IMR-90 (cell line): ENCODE data around the gene C11orf54. TPM values are rescaled to one million over a fixed set of nuclear protein-coding genes. Genes with fewer than 3 reads are reported as not detected.

Source experiments
- ATAC-seq: fragments of 200-7000 bp; cut with Tn5 transposase; 2 replicates; pipeline ENCODE4 v1.9.1; 2020; ENCODE audit warnings: low read depth, mild to moderate bottlenecking, moderate library complexity
- BruUV-seq: library from RNA; stranded (reverse); fragments of 400-500 nt; replicated peaks from 2 replicates; lab custom pipeline; 2021; lab: Mats Ljungman, UMichigan
- CTCF ChIA-PET: fragments of 300-600 bp; formaldehyde crosslinking; extraction: SDS; loops from one replicate; lab custom pipeline; 2021; ENCODE audit warnings: antibody characterized with exemption; lab: Yijun Ruan, JAX
- POLR2A ChIA-PET: fragments of 300-600 bp; sonication (Branson Sonifier 250); formaldehyde crosslinking; loops from one replicate; lab custom pipeline; 2022; ENCODE audit warnings: antibody characterized with exemption; ENCODE audit not compliant: unreplicated experiment; lab: Charles Lee
- DNase-seq: peaks from one replicate; pipeline ENCODE4 v3.0.0; 2013
- H2AFZ ChIP-seq: replicated peaks from 2 replicates; pipeline ENCODE3; 2013; ENCODE audit warnings: low read length, mild to moderate bottlenecking; ENCODE audit not compliant: poor library complexity
- H2AK5ac ChIP-seq: 2 replicates; pipeline ENCODE4 v1.6.1; 2013; ENCODE audit warnings: low read depth, low read length, inconsistent platforms
- H2AK9ac ChIP-seq: replicated peaks from 2 replicates; pipeline ENCODE3; 2013; ENCODE audit warnings: mild to moderate bottlenecking, low read depth, low read length, moderate library complexity; ENCODE audit not compliant: poor library complexity
- H2BK120ac ChIP-seq: 2 replicates; pipeline ENCODE4 v1.6.1; 2013; ENCODE audit warnings: low read depth, low read length, inconsistent platforms
- H2BK15ac ChIP-seq: 3 replicates; pipeline ENCODE4 v1.6.1; 2013; ENCODE audit warnings: low read depth, low read length, inconsistent platforms
- H2BK20ac ChIP-seq: 2 replicates; pipeline ENCODE4 v1.6.1; 2013; ENCODE audit warnings: low read depth, mild to moderate bottlenecking, inconsistent platforms, low read length, moderate library complexity
- H2BK5ac ChIP-seq: 2 replicates; pipeline ENCODE4 v1.6.1; 2013; ENCODE audit warnings: mild to moderate bottlenecking, low read depth, low read length, inconsistent platforms; ENCODE audit not compliant: poor library complexity, severe bottlenecking
- H3K14ac ChIP-seq: replicated peaks from 2 replicates; pipeline ENCODE4 v1.6.1; 2013; ENCODE audit warnings: low read depth, low read length, inconsistent platforms
- H3K18ac ChIP-seq: 2 replicates; pipeline ENCODE4 v1.6.1; 2013; ENCODE audit warnings: low read depth, low read length, control low read depth
- H3K23ac ChIP-seq: 2 replicates; pipeline ENCODE4 v1.6.1; 2013; ENCODE audit warnings: low read depth, low read length, inconsistent platforms
- H3K27ac ChIP-seq: 2 replicates; pipeline ENCODE4 v1.5.1; 2013; ENCODE audit warnings: mild to moderate bottlenecking, control low read depth, low read length; ENCODE audit not compliant: insufficient read depth
- H3K27me3 ChIP-seq: 2 replicates; pipeline ENCODE4 v1.6.1; 2013; ENCODE audit warnings: low read length; ENCODE audit not compliant: control insufficient read depth, insufficient read depth
- H3K36me3 ChIP-seq: 2 replicates; pipeline ENCODE4 v1.6.1; 2013; ENCODE audit warnings: low read length, mixed read lengths; ENCODE audit not compliant: control insufficient read depth, insufficient read depth
- H3K4ac ChIP-seq: 2 replicates; pipeline ENCODE4 v1.6.1; 2013; ENCODE audit warnings: low read depth, low read length, inconsistent platforms
- H3K4me1 ChIP-seq: 2 replicates; pipeline ENCODE4 v1.6.1; 2013; ENCODE audit warnings: low read length, mixed read lengths; ENCODE audit not compliant: control insufficient read depth, insufficient read depth
- H3K4me2 ChIP-seq: 2 replicates; pipeline ENCODE4 v1.6.1; 2013; ENCODE audit warnings: low read depth, mild to moderate bottlenecking, control low read depth, low read length, moderate library complexity
- H3K4me3 ChIP-seq: 2 replicates; pipeline ENCODE4 v1.5.1; 2013; ENCODE audit warnings: low read depth, mild to moderate bottlenecking, control low read depth, low read length, moderate library complexity; ENCODE audit not compliant: insufficient read depth
- H3K56ac ChIP-seq: 2 replicates; pipeline ENCODE4 v1.6.1; 2013; ENCODE audit warnings: low read length, inconsistent platforms; ENCODE audit not compliant: insufficient read depth; ENCODE audit errors: extremely low read depth
- H3K79me1 ChIP-seq, 2 experiments: 2 replicates each; pipeline ENCODE4 v1.6.1; 2013; ENCODE audit warnings: low read length in 2 of 2, inconsistent platforms in 1 of 2, low read depth in 1 of 2
- H3K9ac ChIP-seq: 2 replicates; pipeline ENCODE4 v1.6.1; 2013; ENCODE audit warnings: low read depth, low read length, control low read depth
- H3K9me1 ChIP-seq: 2 replicates; pipeline ENCODE4 v1.6.1; 2013; ENCODE audit warnings: low read length, inconsistent platforms; ENCODE audit not compliant: insufficient read depth
- H3K9me3 ChIP-seq: 2 replicates; pipeline ENCODE4 v1.6.1; 2013; ENCODE audit warnings: low read length; ENCODE audit not compliant: control insufficient read depth, insufficient read depth
- H4K20me1 ChIP-seq: 2 replicates; pipeline ENCODE4 v1.6.1; 2013; ENCODE audit warnings: low read length, inconsistent platforms; ENCODE audit not compliant: insufficient read depth
- H4K5ac ChIP-seq: 2 replicates; pipeline ENCODE4 v1.6.1; 2013; ENCODE audit warnings: mild to moderate bottlenecking, low read depth, low read length, control low read depth
- H4K8ac ChIP-seq, 2 experiments: 2 replicates each; pipeline ENCODE4 v1.6.1; 2013; ENCODE audit warnings: low read depth in 2 of 2, low read length in 2 of 2, control low read depth in 1 of 2, inconsistent platforms in 1 of 2
- H4K91ac ChIP-seq: 2 replicates; pipeline ENCODE4 v1.6.1; 2013; ENCODE audit warnings: low read depth, low read length, inconsistent platforms; ENCODE audit not compliant: insufficient read depth
- BHLHE40 ChIP-seq: fragments of 150-350 bp; IDR thresholded peaks from 2 replicates; pipeline ENCODE4 v1.6.1; 2016; ENCODE audit warnings: mild to moderate bottlenecking, low read depth, low read length
- CEBPB ChIP-seq: IDR thresholded peaks from 2 replicates; pipeline ENCODE4 v1.6.1; 2012; ENCODE audit warnings: low read depth, low read length, improper control_type of control experiment
- CHD1 ChIP-seq: IDR thresholded peaks from 2 replicates; pipeline ENCODE4 v1.6.1; 2012; ENCODE audit warnings: low read depth, low read length, improper control_type of control experiment
- FOS ChIP-seq: fragments of 150-350 bp; IDR thresholded peaks from 2 replicates; pipeline ENCODE4 v1.6.1; 2016; ENCODE audit warnings: low read depth, low read length
- MAFK ChIP-seq: IDR thresholded peaks from 2 replicates; pipeline ENCODE4 v1.6.1; 2012; ENCODE audit warnings: low read depth, low read length, improper control_type of control experiment
- MAZ ChIP-seq: IDR thresholded peaks from 2 replicates; pipeline ENCODE4 v1.6.1; 2012; ENCODE audit warnings: low read depth, mild to moderate bottlenecking, low read length, improper control_type of control experiment, moderate library complexity, borderline replicate concordance
- MXI1 ChIP-seq: IDR thresholded peaks from 2 replicates; pipeline ENCODE4 v1.6.1; 2012; ENCODE audit warnings: low read depth, mild to moderate bottlenecking, low read length, moderate library complexity, borderline replicate concordance
- NFE2L2 ChIP-seq: fragments of 150-350 bp; IDR thresholded peaks from 2 replicates; pipeline ENCODE4 v1.6.1; 2016; ENCODE audit warnings: low read depth, mild to moderate bottlenecking, low read length
- POLR2A ChIP-seq: IDR thresholded peaks from 2 replicates; pipeline ENCODE4 v1.6.1; 2012; ENCODE audit warnings: mild to moderate bottlenecking, low read depth, low read length
- RAD21 ChIP-seq: IDR thresholded peaks from 2 replicates; pipeline ENCODE4 v1.6.1; 2012; ENCODE audit warnings: low read length, improper control_type of control experiment
- RCOR1 ChIP-seq: IDR thresholded peaks from 2 replicates; pipeline ENCODE4 v1.6.1; 2012; ENCODE audit warnings: mild to moderate bottlenecking, low read length, improper control_type of control experiment; ENCODE audit not compliant: insufficient replicate concordance
- RFX5 ChIP-seq: IDR thresholded peaks from 2 replicates; pipeline ENCODE4 v1.8.0; 2012; ENCODE audit warnings: low read depth, mild to moderate bottlenecking, low read length, moderate library complexity
- SMC3 ChIP-seq: fragments of 150-350 bp; IDR thresholded peaks from 2 replicates; pipeline ENCODE4 v1.6.1; 2016; ENCODE audit warnings: low read depth, mild to moderate bottlenecking, antibody characterized with exemption, low read length, moderate library complexity
- WGBS, 2 experiments: methylation state at CpG; one replicate each; pipeline versions ENCODE4 v1.1.5 to v1.1.7; 2013; ENCODE audit warnings: missing lambda C conversion rate in 2 of 2; ENCODE audit not compliant: insufficient read length in 1 of 2; ENCODE audit errors: extremely low coverage in 2 of 2; 5-methylcytosine and 5-hydroxymethylcytosine counted together
- dilution Hi-C: fragments of 300-500 bp; cut with HindIII; formaldehyde crosslinking; loops from one replicate; pipeline ENCODE4 v1.14.3; 2018; ENCODE audit warnings: low sequenced_read_pairs; ENCODE audit not compliant: unreplicated experiment
- in situ Hi-C: fragments of 300-500 bp; cut with MboI; formaldehyde crosslinking; loops from 3 replicates; pipeline ENCODE4 v1.14.3; 2019; ENCODE audit warnings: low sequenced_read_pairs, inconsistent platforms, mixed read lengths
- intact Hi-C: fragments of 100-400 bp; cut with micrococcal nuclease; formaldehyde crosslinking; loops from 2 replicates; pipeline ENCODE4 v1.10.0; 2022
- polyA plus RNA-seq, 3 experiments: library from polyadenylated mRNA; depleted of rRNA; stranded (reverse); fragments of >200 nt; gene quantifications; 2 replicates each; pipeline ENCODE4 v1.2.3, GENCODE V29; 2012; ENCODE audit warnings: low replicate concordance in 1 of 3
- total RNA-seq: library from RNA; depleted of rRNA; stranded (reverse); fragments of >200 nt; gene quantifications from 2 replicates; pipeline ENCODE4 v1.2.3, GENCODE V29; 2012
- TF ChIP-seq, protein P1 (sequence below): fragments of 150-350 bp; IDR thresholded peaks from 2 replicates; pipeline ENCODE4 v1.6.1; 2017; ENCODE audit warnings: mild to moderate bottlenecking, antibody characterized with exemption, low read length, low read depth
- TF ChIP-seq, protein P2 (sequence below): conservative IDR thresholded peaks from 2 replicates; pipeline ENCODE4 v1.5.1; 2012; ENCODE audit warnings: mild to moderate bottlenecking, low read depth, low read length, improper control_type of control experiment
- TF ChIP-seq, protein P3 (sequence below): fragments of 150-350 bp; IDR thresholded peaks from 2 replicates; pipeline ENCODE4 v1.6.1; 2016; ENCODE audit warnings: low read depth, mild to moderate bottlenecking, low read length, moderate library complexity, borderline replicate concordance

Gene C11orf54
- total and polyA plus RNA-seq, 2 of the 4 experiments (the other 2 are of a cell fraction): 13.7 to 16.0 TPM

DNA sequence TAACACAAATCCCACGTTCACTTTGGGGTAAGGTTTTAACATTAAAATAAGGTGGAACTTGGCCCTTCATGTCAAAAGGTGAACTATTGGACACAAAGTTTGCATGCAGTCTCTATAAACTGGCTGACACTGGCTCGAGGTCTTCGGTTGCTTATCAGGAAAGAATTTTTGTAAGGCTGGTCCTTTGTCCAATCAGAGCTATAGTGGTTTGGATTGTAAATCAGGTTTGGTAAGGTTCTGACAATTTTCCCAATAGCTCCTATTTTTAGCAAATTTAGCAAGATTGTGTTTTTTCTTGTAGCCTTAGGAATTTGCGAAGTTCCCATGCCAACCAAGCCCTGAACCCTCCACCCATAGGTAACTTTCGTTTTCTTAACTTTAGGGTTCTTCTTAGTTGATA lies 25.0 kb downstream of the C11orf54 start:
- no peak for ATAC-seq

More for the DNA sequence above, 25.0 kb downstream of the C11orf54 start:
- Histone ChIP-seq H3K4ac (no peak overlapping the region), H2AFZ (no peak overlapping the region), H3K9me3 (peaks cover 2% of the 10 kb centered on the region; the same call in 1 of the 2 replicates), H3K9ac (no peak overlapping the region), H2BK15ac (no peak overlapping the region), H3K79me1 (no peaks in the 10 kb centered on the region; a peak in 1 of 4 replicates), H2BK20ac (no peak overlapping the region), H3K4me3 (no peak overlapping the region), H3K4me1 (no peaks in the 10 kb centered on the region), H2AK9ac (no peak overlapping the region), H3K14ac (no peak overlapping the region), H2BK120ac (no peak overlapping the region), H4K5ac (no peak overlapping the region), H3K27me3 (no peaks in the 10 kb centered on the region), H4K8ac (no peak overlapping the region), H4K91ac (no peak overlapping the region), H2BK5ac (no peak overlapping the region), H3K36me3 (peaks cover 6% of the 10 kb centered on the region; the same call in 1 of the 2 replicates), H3K18ac (no peak overlapping the region), H4K20me1 (no peaks in the 10 kb centered on the region), H3K23ac (no peak overlapping the region), H2AK5ac (no peak overlapping the region), H3K4me2 (no peak overlapping the region), H3K9me1 (no peaks in the 10 kb centered on the region), H3K27ac (no peak overlapping the region), H3K56ac (no peak overlapping the region)
- in situ Hi-C loops: no loop called here
- TF ChIP-seq POLR2A: no peak
- no peak for TF ChIP-seq NFE2L2
- no peak for TF ChIP-seq BHLHE40
- no peak for TF ChIP-seq MAFK
- TF ChIP-seq, protein P1, sequence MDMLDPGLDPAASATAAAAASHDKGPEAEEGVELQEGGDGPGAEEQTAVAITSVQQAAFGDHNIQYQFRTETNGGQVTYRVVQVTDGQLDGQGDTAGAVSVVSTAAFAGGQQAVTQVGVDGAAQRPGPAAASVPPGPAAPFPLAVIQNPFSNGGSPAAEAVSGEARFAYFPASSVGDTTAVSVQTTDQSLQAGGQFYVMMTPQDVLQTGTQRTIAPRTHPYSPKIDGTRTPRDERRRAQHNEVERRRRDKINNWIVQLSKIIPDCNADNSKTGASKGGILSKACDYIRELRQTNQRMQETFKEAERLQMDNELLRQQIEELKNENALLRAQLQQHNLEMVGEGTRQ: no peak
- TF ChIP-seq FOS: no peak
- no peak for TF ChIP-seq MAZ
- TF ChIP-seq RFX5: no peak
- TF ChIP-seq, protein P2, sequence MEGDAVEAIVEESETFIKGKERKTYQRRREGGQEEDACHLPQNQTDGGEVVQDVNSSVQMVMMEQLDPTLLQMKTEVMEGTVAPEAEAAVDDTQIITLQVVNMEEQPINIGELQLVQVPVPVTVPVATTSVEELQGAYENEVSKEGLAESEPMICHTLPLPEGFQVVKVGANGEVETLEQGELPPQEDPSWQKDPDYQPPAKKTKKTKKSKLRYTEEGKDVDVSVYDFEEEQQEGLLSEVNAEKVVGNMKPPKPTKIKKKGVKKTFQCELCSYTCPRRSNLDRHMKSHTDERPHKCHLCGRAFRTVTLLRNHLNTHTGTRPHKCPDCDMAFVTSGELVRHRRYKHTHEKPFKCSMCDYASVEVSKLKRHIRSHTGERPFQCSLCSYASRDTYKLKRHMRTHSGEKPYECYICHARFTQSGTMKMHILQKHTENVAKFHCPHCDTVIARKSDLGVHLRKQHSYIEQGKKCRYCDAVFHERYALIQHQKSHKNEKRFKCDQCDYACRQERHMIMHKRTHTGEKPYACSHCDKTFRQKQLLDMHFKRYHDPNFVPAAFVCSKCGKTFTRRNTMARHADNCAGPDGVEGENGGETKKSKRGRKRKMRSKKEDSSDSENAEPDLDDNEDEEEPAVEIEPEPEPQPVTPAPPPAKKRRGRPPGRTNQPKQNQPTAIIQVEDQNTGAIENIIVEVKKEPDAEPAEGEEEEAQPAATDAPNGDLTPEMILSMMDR: no peak
- TF ChIP-seq, protein P3, sequence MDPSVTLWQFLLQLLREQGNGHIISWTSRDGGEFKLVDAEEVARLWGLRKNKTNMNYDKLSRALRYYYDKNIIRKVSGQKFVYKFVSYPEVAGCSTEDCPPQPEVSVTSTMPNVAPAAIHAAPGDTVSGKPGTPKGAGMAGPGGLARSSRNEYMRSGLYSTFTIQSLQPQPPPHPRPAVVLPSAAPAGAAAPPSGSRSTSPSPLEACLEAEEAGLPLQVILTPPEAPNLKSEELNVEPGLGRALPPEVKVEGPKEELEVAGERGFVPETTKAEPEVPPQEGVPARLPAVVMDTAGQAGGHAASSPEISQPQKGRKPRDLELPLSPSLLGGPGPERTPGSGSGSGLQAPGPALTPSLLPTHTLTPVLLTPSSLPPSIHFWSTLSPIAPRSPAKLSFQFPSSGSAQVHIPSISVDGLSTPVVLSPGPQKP: no peak
- TF ChIP-seq SMC3: no peak
- no peak for TF ChIP-seq MXI1
- no peak for TF ChIP-seq RAD21
- TF ChIP-seq RCOR1: no peak
- TF ChIP-seq CEBPB: no peak
- no peak for TF ChIP-seq CHD1
- no TSS peak for BruUV-seq
- CTCF ChIA-PET: interaction anchor here (1.1 kb wide), 1 partner anchor 11 kb away, joined by 3 read pairs; no protein-coding TSS in a partner anchor
- intact Hi-C loops: no loop called here
- POLR2A ChIA-PET: interaction anchor here (0.6 kb wide), 2 partner anchors 16 to 31 kb away, joined by 4 read pairs; no protein-coding TSS in a partner anchor
- dilution Hi-C loops: no loop called here
- WGBS, 2 experiments: no CpG with 5 or more reads among the region's 5 CpGs
- DNase-seq: no peak
